ENCODE measurements around the gene PYGL.
A peak's percentile ranks its signal among the peaks of the same experiment; 100 is the strongest.

Gene PYGL

GRCh38 chr14:50865391-50866076, 78.7 kb downstream of the PYGL start:
- no peaks in the 10 kb centered on the region for H3K79me2 ChIP-seq
- H3K9me3 ChIP-seq (ENCODE audit: control insufficient read depth, low read length) = no peaks in the 10 kb centered on the region
- no peak overlapping the region for H3K4me3 ChIP-seq (ENCODE audit: low read depth, low read length)
- TF ChIP-seq CTCF (IDR thresholded peaks at IDR 0.05) = no peak
- H2AFZ ChIP-seq = peak overlapping the region; percentile 47
- no peaks in the 10 kb centered on the region for H3K27me3 ChIP-seq (ENCODE audit: control insufficient read depth, insufficient read depth, low read length)
- H3K27ac ChIP-seq = no peak overlapping the region
- H3K9ac ChIP-seq = no peak overlapping the region
- H3K4me1 ChIP-seq = no peaks in the 10 kb centered on the region
- H3K36me3 ChIP-seq (ENCODE audit: control insufficient read depth, insufficient read depth, low read length) = no peaks in the 10 kb centered on the region
- H3K4me2 ChIP-seq (ENCODE audit: low read length) = no peak overlapping the region

- Histone ChIP-seq H3K36me3 (ENCODE audit: control insufficient read depth, insufficient read depth, low read length) (no peaks in the 10 kb centered on the region), H3K79me2 (no peaks in the 10 kb centered on the region), H3K9ac (no peak overlapping the region), H3K4me3 (ENCODE audit: low read depth, low read length) (no peak overlapping the region), H3K9me3 (ENCODE audit: control insufficient read depth, low read length) (no peaks in the 10 kb centered on the region), H3K27ac (no peak overlapping the region), H3K27me3 (ENCODE audit: control insufficient read depth, insufficient read depth, low read length) (no peaks in the 10 kb centered on the region), H3K4me2 (ENCODE audit: low read length) (no peak overlapping the region), H2AFZ (no peak overlapping the region), H3K4me1 (no peaks in the 10 kb centered on the region)
- TF ChIP-seq CTCF (IDR thresholded peaks at IDR 0.05) = no peak
Observed at GRCh38 chr14:50864946-50865345, 79.3 kb downstream of the PYGL start.

- H3K4me2 ChIP-seq (ENCODE audit: low read length) = no peak overlapping the region
- TF ChIP-seq CTCF (IDR thresholded peaks at IDR 0.05) = no peak
- H3K79me2 ChIP-seq = no peaks in the 10 kb centered on the region
- no peak overlapping the region for H3K4me3 ChIP-seq (ENCODE audit: low read depth, low read length)
- H3K9me3 ChIP-seq (ENCODE audit: control insufficient read depth, low read length) = no peaks in the 10 kb centered on the region
- no peaks in the 10 kb centered on the region for H3K27me3 ChIP-seq (ENCODE audit: control insufficient read depth, insufficient read depth, low read length)
- no peak overlapping the region for H2AFZ ChIP-seq
- H3K27ac ChIP-seq = no peak overlapping the region
- no peaks in the 10 kb centered on the region for H3K4me1 ChIP-seq
- H3K36me3 ChIP-seq (ENCODE audit: control insufficient read depth, insufficient read depth, low read length) = no peaks in the 10 kb centered on the region
- H3K9ac ChIP-seq = no peak overlapping the region
Observed at GRCh38 chr14:50864237-50864636, 80.0 kb downstream of the PYGL start.

- no peaks in the 10 kb centered on the region for H3K27me3 ChIP-seq (ENCODE audit: control insufficient read depth, insufficient read depth, low read length)
- no peaks in the 10 kb centered on the region for H3K4me1 ChIP-seq
- H3K27ac ChIP-seq = no peak overlapping the region
- no peaks in the 10 kb centered on the region for H3K9me3 ChIP-seq (ENCODE audit: control insufficient read depth, low read length)
- no peak overlapping the region for H3K4me3 ChIP-seq (ENCODE audit: low read depth, low read length)
- no peak for TF ChIP-seq CTCF (IDR thresholded peaks at IDR 0.05)
- no peaks in the 10 kb centered on the region for H3K79me2 ChIP-seq
- no peak overlapping the region for H3K9ac ChIP-seq
- H3K36me3 ChIP-seq (ENCODE audit: control insufficient read depth, insufficient read depth, low read length) = no peaks in the 10 kb centered on the region
- no peak overlapping the region for H3K4me2 ChIP-seq (ENCODE audit: low read length)
- H2AFZ ChIP-seq = no peak overlapping the region
Observed at GRCh38 chr14:50862036-50862570, 82.2 kb downstream of the PYGL start.

Measured in parathyroid adenoma (tissue), 2 donors.